Esophagus muscularis mucosa (tissue), 4 donors: ENCODE results near the gene IGSF8. TPM values are rescaled to one million over a fixed set of nuclear protein-coding genes. Genes with fewer than 3 reads are reported as not detected.

Experiments
- DNase-seq: peaks from one replicate; pipeline ENCODE4 v3.0.0-alpha.2; 2017; ENCODE audit errors: extremely low spot score
- H3K27ac ChIP-seq, 4 donors: fragments of 200-600 bp; sonication (generic); replicated peaks in 1 of 4; 1 replicate in 3 of 4; 2 replicates in 1 of 4; pipeline ENCODE4 v1.5.1; 2016 to 2019; ENCODE audit warnings: mild to moderate bottlenecking in 1 of 4
- H3K27me3 ChIP-seq, 4 donors: fragments of 200-600 bp; sonication (generic); one replicate each; pipeline versions ENCODE4 v1.5.1 to v1.6.0; 2016 to 2019
- H3K36me3 ChIP-seq, 4 donors: fragments of 200-600 bp; sonication (generic); one replicate each; pipeline ENCODE4 v1.5.1; 2016 to 2019
- H3K4me1 ChIP-seq, 4 donors: fragments of 200-600 bp; sonication (generic); one replicate each; pipeline ENCODE4 v1.5.1; 2016 to 2019
- H3K4me3 ChIP-seq, 4 donors: fragments of 200-600 bp; sonication (generic); 1 replicate in 2 of 4; 2 replicates in 2 of 4; pipeline ENCODE4 v1.5.1; 2016 to 2019; ENCODE audit warnings: mild to moderate bottlenecking in 4 of 4, moderate library complexity in 1 of 4
- H3K9me3 ChIP-seq, 4 donors: fragments of 200-600 bp; sonication (generic); 1 replicate in 3 of 4; 2 replicates in 1 of 4; pipeline ENCODE4 v1.5.1; 2016 to 2019
- EP300 ChIP-seq: sonication (generic); formaldehyde crosslinking; IDR thresholded peaks from one replicate; pipeline ENCODE4 v1.6.1; 2017; ENCODE audit warnings: antibody characterized with exemption
- POLR2A ChIP-seq: fragments of 450-650 bp; IDR thresholded peaks from one replicate; pipeline ENCODE4 v1.6.1; 2017; ENCODE audit warnings: antibody characterized with exemption, moderate library complexity, mild to moderate bottlenecking, low read depth
- POLR2AphosphoS5 ChIP-seq, 2 donors: sonication (generic); formaldehyde crosslinking; IDR thresholded peaks; one replicate each; pipeline ENCODE4 v1.6.1; 2017; ENCODE audit warnings: antibody characterized with exemption in 2 of 2
- WGBS: methylation state at CpG from one replicate; pipeline ENCODE4 v1.1.5; 2018; 5-methylcytosine and 5-hydroxymethylcytosine counted together
- intact Hi-C: fragments of 100-400 bp; cut with DNase I; formaldehyde crosslinking; loops from one replicate; pipeline ENCODE4 v1.15.1; 2023
- total RNA-seq, 4 donors: library from RNA; depleted of rRNA; stranded (reverse); fragments of >200 nt; gene quantifications; one replicate each; pipeline versions ENCODE4 v1.1.0 to v1.2.1, GENCODE V29; 2016
- TF ChIP-seq, protein P1 (sequence below), 3 experiments: fragments of 200-600 bp in 2 of 3; fragments of 450-650 bp in 1 of 3; sonication (generic) in 2 of 3; IDR thresholded peaks; one replicate each; pipeline ENCODE4 v1.5.1; 2017 to 2019; ENCODE audit warnings: antibody characterized with exemption in 3 of 3, mild to moderate bottlenecking in 2 of 3, moderate library complexity in 1 of 3

Gene IGSF8
- total RNA-seq, 4 donors from 2014 or later: 12.0 to 27.0 (median 21.9) TPM

DNA sequence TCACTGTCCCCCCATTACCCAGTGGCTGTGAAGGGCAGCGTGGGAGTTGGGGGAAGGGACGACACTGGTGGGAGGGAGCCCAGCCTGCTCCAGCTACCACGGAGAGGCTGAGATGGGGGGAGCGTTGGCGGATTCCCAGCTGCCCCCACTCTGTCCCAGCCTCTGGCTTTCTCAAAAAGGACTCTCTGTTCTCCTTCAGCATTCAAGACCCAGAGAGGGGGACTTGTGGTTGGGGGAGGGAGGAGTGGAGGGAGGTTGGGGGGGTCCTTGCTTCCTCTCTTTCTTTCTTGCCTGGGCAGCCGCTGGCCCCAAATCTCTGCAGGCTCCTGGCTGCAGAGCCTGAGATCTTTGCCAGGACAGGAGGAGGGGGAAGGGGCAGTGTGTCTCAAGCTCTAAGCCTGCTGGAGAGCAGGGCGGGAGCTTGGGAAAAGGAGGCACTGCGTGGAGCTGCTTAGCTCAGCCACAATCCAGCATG is 19.3 kb upstream of the IGSF8 start:
- Histone ChIP-seq H3K4me1 (peaks cover 50 to 93% (median 82%) of the 10 kb centered on the region in 4 donors), H3K9me3 (no peaks in the 10 kb centered on the region), H3K27ac (peak overlapping the region; percentile 85 to 95 (median 88)), H3K4me3 (peak overlapping the region; percentile 52 to 70 (median 60)), H3K36me3 (peaks cover 0 to 22% (median 20%) of the 10 kb centered on the region in 4 donors), H3K27me3 (peaks cover 0 to 4% (median 0%) of the 10 kb centered on the region in 4 donors)
- WGBS: 4% methylated on average over 3 of the region's 8 CpGs
- DNase-seq: no peak
- TF ChIP-seq POLR2A: no peak
- peak; percentile 66 to 80 for TF ChIP-seq POLR2AphosphoS5 (IDR thresholded peaks at IDR 0.05)
- no peak for TF ChIP-seq EP300
- TF ChIP-seq, protein P1, sequence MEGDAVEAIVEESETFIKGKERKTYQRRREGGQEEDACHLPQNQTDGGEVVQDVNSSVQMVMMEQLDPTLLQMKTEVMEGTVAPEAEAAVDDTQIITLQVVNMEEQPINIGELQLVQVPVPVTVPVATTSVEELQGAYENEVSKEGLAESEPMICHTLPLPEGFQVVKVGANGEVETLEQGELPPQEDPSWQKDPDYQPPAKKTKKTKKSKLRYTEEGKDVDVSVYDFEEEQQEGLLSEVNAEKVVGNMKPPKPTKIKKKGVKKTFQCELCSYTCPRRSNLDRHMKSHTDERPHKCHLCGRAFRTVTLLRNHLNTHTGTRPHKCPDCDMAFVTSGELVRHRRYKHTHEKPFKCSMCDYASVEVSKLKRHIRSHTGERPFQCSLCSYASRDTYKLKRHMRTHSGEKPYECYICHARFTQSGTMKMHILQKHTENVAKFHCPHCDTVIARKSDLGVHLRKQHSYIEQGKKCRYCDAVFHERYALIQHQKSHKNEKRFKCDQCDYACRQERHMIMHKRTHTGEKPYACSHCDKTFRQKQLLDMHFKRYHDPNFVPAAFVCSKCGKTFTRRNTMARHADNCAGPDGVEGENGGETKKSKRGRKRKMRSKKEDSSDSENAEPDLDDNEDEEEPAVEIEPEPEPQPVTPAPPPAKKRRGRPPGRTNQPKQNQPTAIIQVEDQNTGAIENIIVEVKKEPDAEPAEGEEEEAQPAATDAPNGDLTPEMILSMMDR (IDR thresholded peaks at IDR 0.05): no peak
- intact Hi-C loops: no loop called here

GRCh38 chr1:160117300-160117699 is 18.9 kb upstream of the IGSF8 start:
- H3K36me3 ChIP-seq: peaks cover 0 to 17% (median 16%) of the 10 kb centered on the region in 4 donors
- no peak for TF ChIP-seq POLR2A
- no peak for TF ChIP-seq POLR2AphosphoS5 (IDR thresholded peaks at IDR 0.05)
- TF ChIP-seq, protein P1 (IDR thresholded peaks at IDR 0.05): no peak
- no peak for TF ChIP-seq EP300
- H3K9me3 ChIP-seq: no peaks in the 10 kb centered on the region
- H3K27me3 ChIP-seq: peaks cover 0 to 4% (median 0%) of the 10 kb centered on the region in 4 donors
- intact Hi-C loops: no loop called here
- peak overlapping the region; percentile 52 to 70 (median 60) for H3K4me3 ChIP-seq
- WGBS: 30% methylated on average over 1 of the region's 1 CpG
- peak overlapping the region; percentile 85 to 95 (median 88) for H3K27ac ChIP-seq
- peaks cover 46 to 93% (median 83%) of the 10 kb centered on the region in 4 donors for H3K4me1 ChIP-seq
- DNase-seq: no peak

GRCh38 chr1:160116283-160117147 is 18.1 kb upstream of the IGSF8 start:
- Histone ChIP-seq H3K36me3 (peaks cover 0 to 11% (median 10%) of the 10 kb centered on the region in 4 donors), H3K9me3 (no peaks in the 10 kb centered on the region), H3K4me3 (peak overlapping the region; percentile 52 to 70 (median 60)), H3K4me1 (peaks cover 46 to 95% (median 85%) of the 10 kb centered on the region in 4 donors), H3K27me3 (peaks cover 0 to 4% (median 0%) of the 10 kb centered on the region in 4 donors), H3K27ac (peak overlapping the region; percentile 85 to 95 (median 88))
- DNase-seq: no peak
- 45% methylated on average over 12 of the region's 12 CpGs for WGBS
- TF ChIP-seq EP300 (no peak), POLR2AphosphoS5 (IDR thresholded peaks at IDR 0.05) (peak in 1 of 2 donors; percentile 55)
- TF ChIP-seq, protein P1 (IDR thresholded peaks at IDR 0.05): peak in 1 of 3 experiments; percentile 11
- intact Hi-C loops: no loop called here

- H3K27me3 ChIP-seq: peaks cover 0 to 4% (median 0%) of the 10 kb centered on the region in 4 donors
- no peak for DNase-seq
- no peaks in the 10 kb centered on the region for H3K9me3 ChIP-seq
- WGBS: 29% methylated on average over 13 of the region's 16 CpGs
- peaks cover 46 to 87% (median 77%) of the 10 kb centered on the region in 4 donors for H3K4me1 ChIP-seq
- peaks cover 0 to 3% (median 2%) of the 10 kb centered on the region in 4 donors for H3K36me3 ChIP-seq
- peak within 1 kb of the TSS; percentile 52 to 70 (median 60) for H3K4me3 ChIP-seq
- H3K27ac ChIP-seq: peak within 1 kb of the TSS; percentile 85 to 95 (median 88)
- TF ChIP-seq EP300 (no peak), POLR2A (peak; percentile 72), POLR2AphosphoS5 (IDR thresholded peaks at IDR 0.05) (peak; percentile 61 to 93)
- TF ChIP-seq, protein P1 (IDR thresholded peaks at IDR 0.05): no peak
- intact Hi-C loops: no loop called here
Observed at GRCh38 chr1:160115545-160116282, 17.3 kb upstream of the IGSF8 start, which contains the start of gene ATP1A2. Gene ATP1A2, plus strand, starts transcription at chr1:160115759. Its CDS starts 103 bp downstream, at chr1:160115862.
